ENCODE results near the gene CLEC11A. TPM values are rescaled to one million over a fixed set of nuclear protein-coding genes. Genes with fewer than 3 reads are reported as not detected.

Gene CLEC11A
- total RNA-seq, 2 donors from 2014 or later = 10.3 to 13.8 TPM

DNA sequence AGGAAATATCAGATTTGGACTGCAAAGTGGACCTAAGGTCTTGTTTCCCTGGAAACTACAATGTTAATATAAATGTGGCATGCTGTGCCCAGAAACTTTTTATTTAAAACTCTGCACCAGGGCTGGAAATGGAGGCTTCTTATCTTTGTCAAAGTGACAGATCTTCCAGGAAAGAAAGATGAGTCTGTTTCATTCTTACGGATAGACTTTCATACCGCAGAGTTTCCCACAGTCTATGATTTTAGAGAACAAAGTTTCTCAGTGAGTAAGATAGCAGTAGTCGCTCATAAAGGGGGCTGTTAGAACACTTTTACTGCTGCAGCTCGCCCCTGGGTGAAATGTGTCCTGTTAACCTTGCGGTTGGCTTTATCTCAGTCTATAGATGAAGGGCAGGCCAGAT is 6.7 kb downstream of the CLEC11A start:
- peaks cover 0 to 15% of the 10 kb centered on the region in 2 donors for H3K4me1 ChIP-seq
- TF ChIP-seq CTCF (IDR thresholded peaks at IDR 0.05) = no peak
- no peaks in the 10 kb centered on the region for H3K27me3 ChIP-seq
- H3K4me3 ChIP-seq = no peak overlapping the region
- H3K27ac ChIP-seq = no peak overlapping the region
- no peaks in the 10 kb centered on the region for H3K36me3 ChIP-seq
- no peak for DNase-seq (ENCODE audit: low spot score)
- H3K9me3 ChIP-seq = no peaks in the 10 kb centered on the region

DNA sequence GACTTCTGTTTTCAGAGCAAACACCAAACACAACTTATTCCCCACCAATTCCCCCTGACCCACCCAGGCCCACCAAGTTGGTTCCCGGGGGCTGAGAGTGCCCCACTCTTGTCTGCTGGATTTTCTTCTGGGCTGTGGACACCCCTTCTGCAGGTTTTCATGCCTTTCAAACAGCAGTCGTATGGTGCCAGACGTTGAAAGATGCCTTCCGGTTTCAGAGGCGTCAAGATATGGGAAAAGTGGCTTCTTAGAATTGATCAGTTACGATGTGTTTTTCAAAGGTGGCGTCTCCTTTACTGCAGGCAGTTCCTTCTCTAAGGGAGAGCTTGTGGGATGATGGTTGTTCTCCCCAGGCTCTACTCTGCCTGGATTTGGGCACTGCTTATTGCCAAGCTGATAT is 12.7 kb downstream of the CLEC11A start:
- no peak for TF ChIP-seq CTCF (IDR thresholded peaks at IDR 0.05)
- no peaks in the 10 kb centered on the region for H3K36me3 ChIP-seq
- H3K27ac ChIP-seq = no peak overlapping the region
- H3K4me1 ChIP-seq = no peaks in the 10 kb centered on the region
- no peaks in the 10 kb centered on the region for H3K9me3 ChIP-seq
- no peaks in the 10 kb centered on the region for H3K27me3 ChIP-seq
- no peak overlapping the region for H3K4me3 ChIP-seq
- no peak for DNase-seq (ENCODE audit: low spot score)

- no peak for TF ChIP-seq CTCF (IDR thresholded peaks at IDR 0.05)
- Histone ChIP-seq H3K36me3 (no peaks in the 10 kb centered on the region), H3K4me3 (no peak overlapping the region), H3K27me3 (no peaks in the 10 kb centered on the region), H3K4me1 (no peaks in the 10 kb centered on the region), H3K9me3 (no peaks in the 10 kb centered on the region), H3K27ac (no peak overlapping the region)
- no peak for DNase-seq (ENCODE audit: low spot score)
Observed at GRCh38 chr19:50736338-50736737, 13.2 kb downstream of the CLEC11A start.

DNA sequence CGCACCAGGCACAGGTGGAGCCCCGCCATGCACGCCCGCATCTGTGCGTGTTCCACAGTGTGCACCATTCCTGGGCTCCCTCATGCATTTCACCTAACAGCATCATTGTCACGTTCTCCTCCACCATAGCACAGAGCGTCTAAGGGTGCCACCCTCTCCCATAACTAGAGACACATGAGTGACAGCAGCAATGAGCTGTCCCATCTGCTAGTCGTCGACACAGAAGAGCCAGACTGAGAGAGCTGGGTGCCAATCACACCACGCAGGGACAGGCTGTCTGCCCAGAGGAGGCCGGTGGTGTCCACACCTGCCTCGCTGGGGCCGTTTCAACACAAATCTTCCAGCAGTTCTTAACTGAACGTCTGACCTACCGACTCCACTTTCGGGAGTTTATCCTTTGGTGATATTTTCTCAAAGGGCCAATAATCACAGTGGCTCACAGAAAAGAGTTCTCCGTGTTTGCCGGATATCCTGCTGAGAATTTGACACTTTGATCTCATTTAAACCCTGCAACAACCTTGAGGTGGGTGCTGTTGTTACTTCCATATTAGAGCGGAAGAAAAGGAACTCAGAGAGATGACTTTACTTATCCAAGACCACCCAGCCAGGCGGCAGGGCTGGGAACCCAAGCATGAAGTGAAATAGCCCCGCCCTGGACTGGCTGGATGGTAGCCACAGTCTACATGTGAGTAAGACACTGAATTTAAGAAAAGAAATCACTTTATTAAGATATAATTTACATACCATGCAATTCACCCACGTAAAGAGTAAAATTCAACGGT is 16.2 kb downstream of the CLEC11A start:
- Histone ChIP-seq H3K9me3 (no peaks in the 10 kb centered on the region), H3K4me3 (no peak overlapping the region), H3K4me1 (no peaks in the 10 kb centered on the region), H3K27me3 (no peaks in the 10 kb centered on the region), H3K36me3 (no peaks in the 10 kb centered on the region), H3K27ac (no peak overlapping the region)
- no peak for TF ChIP-seq CTCF (IDR thresholded peaks at IDR 0.05)
- DNase-seq (ENCODE audit: low spot score) = no peak

GRCh38 chr19:50739914-50740426 is 16.8 kb downstream of the CLEC11A start:
- Histone ChIP-seq H3K9me3 (no peaks in the 10 kb centered on the region), H3K27ac (no peak overlapping the region), H3K27me3 (no peaks in the 10 kb centered on the region), H3K4me1 (no peaks in the 10 kb centered on the region), H3K36me3 (no peaks in the 10 kb centered on the region), H3K4me3 (no peak overlapping the region)
- DNase-seq (ENCODE audit: low spot score) = no peak
- TF ChIP-seq CTCF (IDR thresholded peaks at IDR 0.05) = no peak

All from right atrium auricular region (tissue), 2 donors.